Measurements from ENCODE around the gene FOXJ3.

The FOXJ3 gene

GRCh38 chr1:42198251-42198650, 136.8 kb downstream of the FOXJ3 start:
- in situ Hi-C loops (cut with HindIII; ENCODE audit: low sequenced_read_pairs): no loop called here
- DNase-seq (ENCODE audit: low read depth, low spot score): no peak
- H3K4me3 ChIP-seq (ENCODE audit: low read depth, low read length): no peak overlapping the region
- no peak for TF ChIP-seq CTCF (IDR thresholded peaks at IDR 0.05; ENCODE audit: low read depth, low read length)

GRCh38 chr1:42195841-42196240, 139.2 kb downstream of the FOXJ3 start:
- DNase-seq (ENCODE audit: low read depth, low spot score): no peak
- no peak for TF ChIP-seq CTCF (IDR thresholded peaks at IDR 0.05; ENCODE audit: low read depth, low read length)
- in situ Hi-C loops (cut with HindIII; ENCODE audit: low sequenced_read_pairs): no loop called here

DNA sequence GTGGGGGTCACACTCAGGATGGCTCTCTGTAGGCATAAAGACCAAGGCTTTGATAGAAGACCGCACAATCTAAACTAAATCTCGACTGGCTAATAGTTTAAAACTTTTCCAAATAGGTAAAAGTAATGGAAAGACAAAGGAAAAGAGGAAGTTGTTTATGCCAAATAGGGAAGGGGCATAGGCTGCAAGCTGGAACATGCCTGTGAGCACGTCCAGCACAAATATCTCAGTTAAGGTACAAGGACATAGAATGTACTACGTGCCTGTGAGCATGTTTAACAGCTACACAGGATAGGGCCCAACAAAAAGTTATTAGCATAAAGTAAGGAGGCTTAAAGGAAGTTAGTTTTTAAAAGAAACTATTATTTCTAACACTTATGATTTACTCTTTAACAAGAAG, 142.9 kb downstream of the FOXJ3 start:
- in situ Hi-C loops (cut with HindIII; ENCODE audit: low sequenced_read_pairs): no loop called here
- no peak overlapping the region for H3K4me3 ChIP-seq (ENCODE audit: low read depth, low read length)

More at GRCh38 chr1:42195841-42196240, 139.2 kb downstream of the FOXJ3 start:
- H3K4me3 ChIP-seq (ENCODE audit: low read depth, low read length): no peak overlapping the region

DNA sequence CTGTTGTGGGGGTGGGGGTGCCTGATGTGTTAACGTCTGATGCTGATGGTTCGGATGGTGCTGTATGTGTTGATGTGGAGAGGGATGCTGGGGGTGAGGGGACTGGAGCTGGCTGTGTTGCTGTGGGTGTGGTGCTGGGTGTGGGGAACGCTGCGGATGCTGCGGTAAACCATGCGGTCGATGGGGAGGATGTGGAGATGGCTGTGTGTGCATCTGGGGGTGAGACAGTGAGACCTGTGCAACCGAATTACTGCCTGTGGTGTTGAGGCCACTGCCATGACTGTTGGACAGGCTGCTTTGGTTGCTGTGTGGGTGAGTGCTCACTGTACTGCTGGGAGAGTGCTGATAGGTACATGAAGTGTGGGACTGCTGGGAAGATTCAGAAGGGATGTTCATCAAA, 143.7 kb downstream of the FOXJ3 start:
- TF ChIP-seq CTCF (IDR thresholded peaks at IDR 0.05; ENCODE audit: low read depth, low read length): no peak

More for the DNA sequence above, 142.9 kb downstream of the FOXJ3 start:
- DNase-seq (ENCODE audit: low read depth, low spot score): no peak
- no peak for TF ChIP-seq CTCF (IDR thresholded peaks at IDR 0.05; ENCODE audit: low read depth, low read length)

DNA sequence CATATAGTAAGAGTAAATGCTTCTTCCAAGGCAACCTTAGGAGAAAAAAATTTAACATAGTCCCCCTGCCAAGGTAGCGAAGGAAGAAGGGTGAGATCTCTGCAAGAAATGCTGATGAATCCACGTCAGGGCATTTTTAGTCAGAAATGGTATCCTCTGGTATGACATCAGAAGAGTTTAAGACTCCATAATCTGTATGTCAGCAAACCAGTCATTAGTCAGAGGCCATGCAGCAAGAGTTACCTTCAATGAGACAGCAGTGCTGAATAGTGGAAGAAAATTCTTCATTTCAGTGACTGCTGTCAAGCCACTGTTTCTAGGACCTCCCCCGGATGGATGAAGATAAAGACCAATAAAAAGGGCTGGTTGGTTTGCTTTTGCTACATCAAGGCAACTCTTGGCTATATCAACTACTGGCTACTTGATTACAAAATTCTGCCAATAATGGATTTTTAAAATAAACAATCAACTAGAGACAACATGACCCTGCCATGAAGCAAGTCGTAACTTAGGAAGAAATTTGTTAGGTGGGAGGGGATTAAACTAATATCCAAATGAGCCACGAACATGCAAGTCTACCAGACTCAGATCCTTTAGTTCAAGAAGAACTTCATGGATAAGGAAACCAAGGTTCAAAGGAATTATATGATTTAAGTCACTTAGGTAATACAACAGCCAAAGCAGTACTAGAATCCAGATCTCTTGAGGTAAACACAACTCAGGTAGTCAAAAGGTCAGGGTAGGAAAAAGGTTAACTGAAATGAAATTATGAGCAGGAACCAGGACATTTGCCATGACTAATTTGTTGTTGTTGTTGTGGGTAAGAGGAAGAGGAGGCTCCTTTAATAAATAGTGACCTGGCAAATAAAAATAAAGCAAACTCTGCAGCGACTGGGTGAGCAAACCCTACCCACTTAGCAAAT, 144.8 kb downstream of the FOXJ3 start:
- in situ Hi-C loops (cut with HindIII; ENCODE audit: low sequenced_read_pairs): no loop called here
- no peak overlapping the region for H3K4me3 ChIP-seq (ENCODE audit: low read depth, low read length)
- no peak for TF ChIP-seq CTCF (IDR thresholded peaks at IDR 0.05; ENCODE audit: low read depth, low read length)
- DNase-seq (ENCODE audit: low read depth, low spot score): no peak

More for the DNA sequence above, 143.7 kb downstream of the FOXJ3 start:
- H3K4me3 ChIP-seq (ENCODE audit: low read depth, low read length): no peak overlapping the region
- no peak for DNase-seq (ENCODE audit: low read depth, low spot score)
- in situ Hi-C loops (cut with HindIII; ENCODE audit: low sequenced_read_pairs): no loop called here

- no peak for TF ChIP-seq CTCF (IDR thresholded peaks at IDR 0.05; ENCODE audit: low read depth, low read length)
- H3K4me3 ChIP-seq (ENCODE audit: low read depth, low read length): no peak overlapping the region
- DNase-seq (ENCODE audit: low read depth, low spot score): peak; percentile 49
- in situ Hi-C loops (cut with HindIII; ENCODE audit: low sequenced_read_pairs): no loop called here
Measured at GRCh38 chr1:42186152-42186551, 148.9 kb downstream of the FOXJ3 start.

Measured in astrocyte of the spinal cord (primary cell).